Activated CD8-positive, alpha-beta memory T cell treated with anti-CD3 and anti-CD28 coated beads, Interleukin-2, amount 50 U/mL, for 1 hour (primary cell): ENCODE measurements around the gene RGS1.
A peak's percentile ranks its signal among the peaks of the same experiment; 100 is the strongest.

Experiments used
- DNase-seq: peaks from one replicate; pipeline ENCODE4 v3.0.0-alpha.2; 2020; ENCODE audit errors: extremely low read depth

RGS1 gene, protein sequence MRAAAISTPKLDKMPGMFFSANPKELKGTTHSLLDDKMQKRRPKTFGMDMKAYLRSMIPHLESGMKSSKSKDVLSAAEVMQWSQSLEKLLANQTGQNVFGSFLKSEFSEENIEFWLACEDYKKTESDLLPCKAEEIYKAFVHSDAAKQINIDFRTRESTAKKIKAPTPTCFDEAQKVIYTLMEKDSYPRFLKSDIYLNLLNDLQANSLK

DNA sequence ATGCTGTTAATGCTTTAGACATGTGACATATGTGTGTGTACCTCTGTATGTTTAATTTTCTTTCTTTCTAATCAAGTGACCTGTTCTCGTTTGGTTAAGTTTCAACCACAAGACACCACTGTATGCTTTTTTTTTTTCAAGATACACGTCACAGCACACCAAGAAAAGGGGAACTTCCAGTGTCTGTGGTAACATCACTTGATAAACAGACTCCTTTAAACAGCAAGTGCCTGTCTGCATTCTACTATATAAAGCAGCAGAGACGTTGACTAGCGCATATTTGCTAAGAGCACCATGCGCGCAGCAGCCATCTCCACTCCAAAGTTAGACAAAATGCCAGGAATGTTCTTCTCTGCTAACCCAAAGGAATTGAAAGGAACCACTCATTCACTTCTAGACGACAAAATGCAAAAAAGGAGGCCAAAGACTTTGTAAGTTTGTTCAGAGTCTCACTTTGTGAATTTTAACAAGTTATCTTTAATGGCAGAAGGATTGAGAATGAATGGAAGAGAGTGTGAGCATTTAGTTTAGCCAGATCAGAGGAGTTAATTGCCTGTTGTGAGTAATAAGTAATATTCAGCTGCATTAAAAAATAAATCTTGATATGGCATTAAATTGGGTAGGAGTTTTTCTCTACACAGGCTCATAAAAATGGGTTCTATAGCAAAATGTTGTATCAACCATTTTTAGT, at the start of gene RGS1:
TSS of gene RGS1 (plus strand) at position 275 of the 691 bp plus-strand sequence. CDS start at position 295, 20 bp downstream.
- DNase-seq: no peak

DNA sequence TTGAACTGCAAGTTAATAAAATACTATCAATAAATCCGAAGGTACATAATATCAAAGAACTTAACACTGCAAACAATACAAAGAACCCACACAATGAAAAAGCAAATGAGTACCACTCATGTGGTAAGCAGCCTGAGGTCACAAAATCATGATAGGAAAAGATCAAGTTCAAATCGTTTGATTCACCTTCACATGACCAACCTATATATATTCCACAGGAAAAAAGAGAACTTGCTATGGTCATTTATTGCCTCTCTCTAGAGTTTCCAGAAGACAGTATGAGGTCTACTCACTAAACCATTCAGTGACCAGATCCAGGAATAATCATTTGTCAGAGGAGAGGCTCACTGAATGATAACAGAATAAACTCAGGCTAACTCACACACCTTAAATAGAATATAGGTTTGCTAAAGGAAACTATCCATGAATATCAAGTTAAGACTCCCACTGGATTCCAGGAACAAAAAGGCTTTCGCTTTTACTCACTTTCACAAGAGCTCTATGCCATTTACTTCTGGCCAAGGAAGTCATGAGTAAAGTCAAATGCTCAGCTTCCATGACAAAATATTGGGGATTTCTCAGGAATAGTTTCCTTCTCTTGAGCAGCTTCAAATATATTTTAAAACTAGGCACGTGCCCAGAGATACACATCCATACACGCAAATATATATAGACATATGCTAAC, 48.3 kb upstream of the RGS1 start:
- DNase-seq: no peak

DNA sequence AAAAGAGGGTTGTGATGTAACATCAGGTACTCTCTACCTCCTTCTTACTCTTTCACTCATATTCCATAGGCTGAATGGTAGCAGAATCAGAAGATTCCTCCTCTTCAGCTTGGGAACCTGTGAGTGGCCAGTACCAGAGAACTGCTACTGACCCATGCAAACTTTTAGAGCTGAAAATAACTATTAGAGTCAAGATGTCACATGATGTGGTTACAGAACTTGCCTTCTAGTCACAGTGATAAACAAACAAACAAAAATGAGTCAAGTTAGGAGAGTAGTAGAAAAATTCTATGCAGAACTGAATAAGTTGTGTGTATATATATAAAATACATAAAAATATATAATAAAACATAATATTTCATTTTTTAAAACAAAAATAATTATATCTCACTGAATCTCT, 47.6 kb upstream of the RGS1 start:
- DNase-seq: no peak

DNA sequence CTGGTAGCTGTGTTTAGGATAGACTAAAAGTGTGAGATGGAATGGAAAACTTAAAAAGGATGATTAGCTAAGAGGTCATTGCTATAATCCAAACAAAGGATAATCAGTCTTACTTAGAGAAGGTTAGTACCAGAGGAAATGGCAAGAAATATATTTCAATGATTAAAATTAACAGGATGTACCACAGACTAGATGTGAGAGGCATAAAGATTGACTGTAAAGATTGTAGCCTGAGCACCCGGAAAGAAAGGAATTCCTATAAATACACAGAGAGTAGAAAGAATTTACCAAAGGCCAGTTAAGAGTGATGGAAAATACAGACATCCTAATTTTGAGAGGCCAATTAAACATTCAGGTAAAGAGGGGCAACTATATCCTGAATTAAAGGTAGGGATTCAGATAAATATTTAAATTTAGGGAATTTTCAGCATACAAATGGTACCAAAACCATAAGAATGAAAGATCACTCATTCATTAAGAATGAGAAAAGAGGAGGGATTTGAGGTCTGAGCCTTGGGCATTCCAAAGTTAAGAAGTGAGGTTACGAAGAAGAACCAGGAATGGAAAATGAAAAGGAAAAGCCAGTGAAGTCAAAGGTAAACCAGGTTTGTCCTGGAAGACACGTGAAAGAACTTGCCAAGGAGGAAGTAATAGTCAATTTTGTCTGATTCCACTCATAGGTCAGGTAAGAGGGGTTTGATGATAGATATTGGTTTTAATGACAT, 46.4 kb upstream of the RGS1 start:
- DNase-seq: no peak

DNA sequence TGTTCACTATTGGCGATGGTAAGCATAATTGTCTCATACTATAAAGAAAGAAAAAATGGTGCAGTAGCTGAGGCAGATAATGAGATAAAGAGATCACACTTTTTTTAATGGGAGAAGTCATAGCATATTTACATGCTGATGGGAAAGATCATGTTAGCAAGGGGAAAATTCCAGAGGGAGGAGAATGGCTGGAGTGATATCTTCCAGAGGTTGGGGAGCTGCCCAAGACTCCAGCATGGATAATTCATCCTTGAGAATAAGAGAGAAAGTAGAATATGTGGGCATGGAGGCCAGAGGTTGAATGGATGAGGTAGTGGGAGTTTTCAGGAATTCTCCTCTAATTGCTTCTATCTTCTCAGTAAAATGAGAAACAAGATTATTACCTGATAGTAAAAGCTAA, 45.8 kb upstream of the RGS1 start:
- DNase-seq: no peak

DNA sequence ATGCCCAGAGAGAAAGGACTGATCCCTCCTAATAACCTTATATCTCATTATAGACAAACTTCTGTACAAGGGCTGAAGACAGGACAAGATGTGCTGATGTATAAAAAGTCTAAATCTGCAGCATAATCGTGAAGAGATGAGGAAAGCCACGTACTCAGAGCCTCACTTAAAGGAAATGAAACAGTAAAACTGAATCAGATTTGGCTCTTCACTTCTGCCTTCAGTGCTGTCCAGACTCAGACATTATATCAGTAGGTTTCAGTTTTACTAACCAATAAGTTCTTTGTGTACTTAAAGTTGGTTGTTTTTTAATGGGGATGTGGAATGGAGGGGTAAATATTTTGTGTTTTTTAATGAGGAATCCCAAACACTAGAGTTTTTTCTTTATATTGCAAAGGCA, 45.3 kb upstream of the RGS1 start:
- no peak for DNase-seq

DNA sequence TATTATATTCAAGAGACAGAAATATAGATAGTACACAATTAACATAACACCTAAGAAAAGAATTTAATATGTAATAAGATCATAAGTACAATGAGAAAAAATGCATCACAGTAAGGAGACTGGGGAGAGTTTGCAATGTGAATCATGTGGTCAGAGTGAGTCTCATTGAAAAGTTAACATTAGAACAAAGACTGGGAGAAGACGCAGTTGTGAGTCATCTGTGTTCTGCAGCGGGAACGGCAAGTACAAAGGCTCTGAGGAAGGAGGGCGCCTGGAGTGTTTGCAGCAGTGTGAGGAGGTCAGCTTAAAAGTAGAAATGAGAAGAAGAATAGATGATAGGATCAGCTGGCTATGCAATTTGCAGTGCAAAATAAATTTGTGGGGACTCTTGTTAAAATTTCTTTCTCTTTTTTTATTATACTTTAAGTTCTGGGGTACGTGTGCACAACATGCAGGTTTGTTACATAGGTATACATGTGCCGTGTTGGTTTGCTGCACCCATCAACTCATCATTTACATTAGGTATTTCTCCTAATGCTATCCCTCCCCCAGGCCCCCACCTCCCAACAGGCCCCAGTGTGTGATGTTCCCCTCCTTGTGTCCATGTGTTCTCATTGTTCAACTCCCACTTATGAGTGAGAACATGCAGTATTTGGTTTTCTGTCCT, 44.4 kb upstream of the RGS1 start:
- DNase-seq: peak; percentile 48

DNA sequence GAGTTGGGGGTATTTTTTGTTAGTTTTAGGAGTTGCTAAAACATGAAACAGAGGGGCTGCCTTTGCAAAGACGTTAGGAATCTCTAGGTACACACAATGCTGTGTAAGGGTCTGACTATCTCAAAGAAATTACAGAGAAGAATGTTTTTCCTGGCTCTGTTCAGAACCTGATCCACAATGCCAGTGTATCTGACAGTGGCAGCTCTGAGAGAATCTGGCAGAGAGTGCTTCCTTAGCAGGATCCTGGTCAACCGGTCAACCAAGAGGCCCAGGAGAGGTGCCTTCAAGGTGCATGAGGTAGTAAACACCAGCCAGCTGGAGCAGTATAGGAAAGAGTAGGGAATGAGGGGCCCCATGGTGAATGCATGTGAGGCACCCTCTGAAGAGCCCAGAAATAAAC, 40.9 kb upstream of the RGS1 start:
- no peak for DNase-seq

DNA sequence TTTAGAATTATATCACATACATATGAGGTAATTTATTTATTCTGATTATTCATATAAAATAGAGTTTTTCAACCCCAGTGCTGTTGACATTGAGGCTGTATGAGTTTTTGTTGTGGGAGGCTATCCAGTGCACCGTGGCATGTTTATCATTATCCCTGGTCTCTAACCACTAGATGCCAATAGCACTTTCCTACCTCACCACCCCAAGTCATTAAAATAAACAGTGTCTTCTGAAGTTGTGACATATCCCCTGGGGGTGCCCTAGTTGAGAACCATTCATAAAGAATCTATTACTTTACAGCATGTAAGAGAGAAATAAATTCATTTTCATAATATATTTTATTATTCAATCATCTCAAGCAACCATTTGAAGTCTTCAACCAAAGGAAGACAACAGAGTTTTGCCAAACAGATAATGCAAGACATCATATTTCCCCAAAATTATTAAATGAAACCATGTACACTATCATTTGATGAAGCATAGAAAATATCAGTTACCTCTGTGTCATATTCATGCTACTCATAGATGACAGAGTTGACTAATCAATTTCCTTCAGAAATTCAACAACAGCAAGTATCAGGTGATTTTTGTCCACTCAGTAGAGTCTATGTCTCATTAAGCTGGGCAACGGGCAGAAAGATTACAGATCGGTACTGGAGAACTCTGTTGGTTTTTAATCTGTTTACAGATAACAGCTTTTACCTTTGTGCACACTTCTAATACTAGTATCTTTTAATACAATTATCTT, 39.5 kb upstream of the RGS1 start:
- no peak for DNase-seq

DNA sequence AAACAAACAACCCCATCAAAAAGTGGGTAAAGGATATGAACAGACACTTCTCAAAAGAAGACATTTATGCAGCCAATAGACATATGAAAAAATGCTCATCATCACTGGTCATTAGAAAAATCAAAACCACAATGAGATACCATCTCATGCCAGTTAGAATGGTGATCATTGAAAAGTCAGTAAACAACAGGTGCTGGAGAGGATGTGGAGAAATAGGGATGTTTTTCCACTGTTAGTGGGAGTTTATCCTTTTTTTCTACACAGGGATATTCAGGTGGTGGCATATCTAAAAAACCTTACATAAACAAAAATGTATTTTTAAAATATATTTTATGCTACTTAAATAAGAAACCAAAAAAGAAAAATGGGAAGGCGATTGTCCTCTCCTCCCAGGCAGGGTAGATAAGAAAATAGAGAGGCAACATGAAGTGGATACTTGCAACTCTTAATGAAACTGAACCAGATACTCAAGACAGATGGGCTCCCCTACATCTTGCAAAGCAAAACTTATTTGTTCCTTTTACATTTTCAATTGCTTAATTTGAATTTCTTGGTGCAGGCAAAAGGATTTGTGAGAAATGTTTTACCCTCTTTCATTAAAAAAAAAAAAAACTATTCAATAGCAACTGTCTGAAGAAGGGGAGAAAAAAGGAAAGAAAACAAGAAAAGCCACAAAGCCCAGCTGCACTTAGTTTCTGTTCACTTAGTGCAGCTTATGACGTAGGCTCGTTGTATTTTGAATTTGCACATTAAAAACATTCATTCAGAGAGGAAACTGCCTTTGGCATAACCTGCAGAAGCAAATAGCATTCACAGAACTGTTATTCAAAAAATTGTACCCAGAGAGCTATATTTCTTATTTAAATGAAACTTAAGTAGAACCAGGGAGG, 36.9 kb upstream of the RGS1 start:
- DNase-seq: peak; percentile 13

DNA sequence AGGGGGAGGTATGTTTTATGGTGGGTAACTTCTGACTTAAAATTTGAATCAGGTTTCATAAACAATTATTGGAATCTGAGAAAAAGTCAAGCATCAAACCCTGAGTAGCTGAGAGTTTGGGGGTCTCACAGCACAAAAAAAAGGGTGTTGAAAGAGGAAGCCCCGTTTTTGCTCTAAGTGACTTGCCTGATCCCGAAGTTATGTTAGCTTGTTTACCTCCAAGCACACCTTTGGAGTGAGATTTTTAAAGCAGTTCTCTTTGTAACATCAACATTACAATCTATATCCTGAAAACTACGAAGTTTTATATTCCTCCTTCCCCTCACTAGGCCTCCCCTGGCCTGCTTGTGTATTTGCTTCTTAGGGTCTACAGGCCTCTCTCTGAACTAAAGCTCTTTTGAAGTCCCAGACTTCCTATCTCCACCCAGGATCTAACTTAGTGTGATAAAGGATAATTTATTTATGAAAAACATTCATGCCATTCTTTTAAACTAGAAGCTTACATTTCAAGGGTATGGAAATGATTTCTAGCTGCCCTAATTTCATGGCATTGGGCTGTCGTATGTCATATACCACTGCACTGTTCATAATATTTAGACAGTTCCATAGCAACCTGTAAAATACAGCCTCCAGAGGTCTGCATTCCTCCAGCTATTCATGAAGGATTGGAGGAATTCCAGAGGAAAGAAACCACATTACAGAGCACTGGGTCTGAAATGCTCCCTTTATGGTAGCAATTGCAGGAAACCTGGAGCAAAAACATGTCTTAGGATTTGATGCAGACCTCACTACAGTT, 36.1 kb upstream of the RGS1 start:
- no peak for DNase-seq

DNA sequence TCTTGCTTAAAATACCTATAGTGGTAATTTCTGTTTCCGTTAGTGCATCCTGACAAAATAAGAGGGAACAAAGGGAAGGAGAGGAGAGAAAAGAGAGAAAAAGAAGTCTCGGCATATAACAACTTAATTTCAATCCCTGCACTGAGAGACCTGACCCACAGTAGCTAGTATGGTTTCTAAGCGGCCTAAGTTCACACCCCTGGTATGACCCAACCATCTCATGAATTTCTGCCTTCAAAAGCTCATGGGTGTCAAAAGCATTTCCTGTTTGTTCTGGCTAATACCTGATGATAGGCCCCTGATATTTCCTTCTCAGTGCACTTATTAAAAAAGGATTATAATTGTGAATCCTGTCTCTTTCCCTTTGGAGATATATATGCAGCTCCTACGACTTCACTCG, 32.1 kb upstream of the RGS1 start:
- no peak for DNase-seq

DNA sequence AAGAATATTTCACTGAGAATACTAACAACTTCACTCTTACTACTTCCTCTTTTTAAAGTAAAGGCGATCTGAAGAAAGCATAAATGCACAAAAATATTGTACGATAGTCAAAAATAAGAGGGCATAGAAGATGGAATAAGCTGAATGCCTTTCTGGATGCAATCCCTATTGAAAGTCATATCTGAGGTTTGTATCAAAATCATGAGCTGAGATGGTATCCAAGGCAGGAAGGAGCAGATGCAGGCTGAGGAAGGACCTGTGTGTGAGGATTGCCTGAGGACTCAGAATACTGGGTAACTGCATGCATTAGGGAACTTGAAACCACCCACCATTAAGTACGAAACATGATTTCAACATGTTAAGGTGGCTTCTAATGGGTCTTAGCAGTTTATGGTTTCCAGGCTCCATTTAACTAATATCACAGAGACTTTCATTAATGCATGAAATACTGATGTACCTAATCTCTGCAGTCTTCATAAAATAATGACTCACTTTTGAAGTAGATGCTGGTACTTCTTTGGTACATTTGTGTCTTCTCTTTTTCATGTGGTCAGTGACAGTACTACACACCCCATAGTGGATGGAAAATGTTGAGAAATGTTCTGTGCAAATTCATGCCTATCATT, 29.6 kb upstream of the RGS1 start:
- DNase-seq: no peak

DNA sequence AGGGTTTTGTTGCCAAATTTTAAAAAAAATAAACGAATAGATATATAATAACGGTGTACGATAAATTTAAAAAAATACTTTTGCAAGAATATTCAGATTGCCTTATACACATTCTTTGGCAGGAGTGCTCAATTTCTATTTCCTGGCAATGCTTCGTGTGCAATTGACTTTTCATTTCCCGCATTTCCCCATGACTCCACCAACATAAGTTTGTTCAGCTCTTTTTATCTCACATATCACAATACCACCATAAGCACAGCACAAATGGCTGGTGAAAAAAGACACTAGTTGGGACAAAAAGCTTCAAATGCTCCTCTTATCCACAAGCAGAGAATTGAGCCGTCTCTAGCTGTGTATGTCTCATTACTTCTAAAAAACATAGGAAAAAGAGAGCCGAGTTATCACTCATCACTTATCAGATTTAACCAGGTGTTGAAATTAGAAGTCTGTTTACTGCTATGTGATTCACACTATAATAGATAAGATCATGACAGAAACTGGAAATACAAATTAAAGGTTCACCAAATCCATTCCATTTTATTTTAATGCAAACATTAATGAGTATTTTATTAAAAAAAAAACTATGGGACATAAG, 28.9 kb upstream of the RGS1 start:
- DNase-seq: no peak

DNA sequence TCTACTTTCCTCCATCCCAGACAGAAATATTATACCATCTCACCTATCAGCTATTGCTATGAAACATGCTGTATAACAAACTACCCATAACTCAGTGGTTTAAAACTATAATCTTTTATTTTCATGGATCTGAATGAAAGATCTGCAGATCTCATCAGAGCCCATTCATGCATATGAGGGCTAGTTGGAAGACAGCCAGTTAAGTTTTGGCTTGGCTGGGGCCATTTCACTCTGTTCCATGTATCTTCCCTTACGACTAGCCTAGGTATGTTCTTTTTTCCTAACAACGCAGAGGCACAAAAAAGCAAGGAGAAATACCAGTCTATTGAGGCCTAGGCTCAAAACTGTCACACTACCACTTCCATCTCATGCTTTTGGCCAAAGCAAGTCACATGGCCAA, 28.1 kb upstream of the RGS1 start:
- DNase-seq: no peak

DNA sequence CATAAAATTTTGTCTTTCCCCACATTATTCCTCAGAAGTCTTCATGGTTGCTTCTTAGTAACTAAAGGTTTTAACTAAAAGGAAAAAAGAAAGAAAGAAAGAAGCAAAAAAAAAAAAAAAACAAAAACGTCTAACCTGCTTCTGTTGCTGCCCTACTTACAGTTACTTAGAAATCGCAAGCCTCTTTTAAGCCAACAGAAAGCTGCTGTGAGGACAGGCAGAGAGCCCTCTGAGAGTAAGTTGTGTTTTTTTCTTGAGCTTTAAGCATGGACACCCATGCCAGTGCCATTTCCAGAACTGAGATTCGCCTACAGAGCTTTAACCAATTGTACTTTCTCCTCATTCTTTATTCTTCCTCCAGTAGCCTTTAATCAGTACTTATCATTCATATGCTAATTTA, 25.6 kb upstream of the RGS1 start:
- no peak for DNase-seq

DNA sequence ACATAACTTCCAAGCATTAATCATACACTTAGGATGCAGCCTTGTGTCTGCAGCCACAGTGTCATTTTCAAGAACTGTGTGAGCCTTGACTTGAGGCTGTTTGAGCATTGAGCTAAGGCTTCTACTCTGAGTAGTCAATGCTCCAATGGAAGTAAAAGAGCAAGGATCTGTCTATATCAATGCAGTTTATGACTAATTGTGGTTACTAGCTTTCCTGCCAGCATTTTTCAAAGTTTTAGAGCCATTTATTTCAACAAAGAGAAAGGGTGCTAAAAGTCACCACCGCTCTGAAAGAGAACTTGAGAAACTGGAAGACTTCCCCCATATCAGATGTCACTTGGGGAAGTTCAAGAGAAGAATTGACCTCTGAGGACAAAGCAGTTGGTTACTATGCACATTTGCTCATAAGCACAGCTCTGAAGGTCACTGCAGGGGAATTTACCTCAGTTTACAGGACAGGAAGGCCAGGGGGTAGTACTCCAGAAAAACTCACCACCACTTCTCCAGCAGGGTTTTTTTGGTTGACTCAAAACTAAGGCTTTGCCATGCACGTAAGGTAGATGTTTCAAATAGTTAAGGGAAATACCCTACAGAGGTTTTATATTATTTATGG, 24.5 kb upstream of the RGS1 start:
- DNase-seq: no peak

DNA sequence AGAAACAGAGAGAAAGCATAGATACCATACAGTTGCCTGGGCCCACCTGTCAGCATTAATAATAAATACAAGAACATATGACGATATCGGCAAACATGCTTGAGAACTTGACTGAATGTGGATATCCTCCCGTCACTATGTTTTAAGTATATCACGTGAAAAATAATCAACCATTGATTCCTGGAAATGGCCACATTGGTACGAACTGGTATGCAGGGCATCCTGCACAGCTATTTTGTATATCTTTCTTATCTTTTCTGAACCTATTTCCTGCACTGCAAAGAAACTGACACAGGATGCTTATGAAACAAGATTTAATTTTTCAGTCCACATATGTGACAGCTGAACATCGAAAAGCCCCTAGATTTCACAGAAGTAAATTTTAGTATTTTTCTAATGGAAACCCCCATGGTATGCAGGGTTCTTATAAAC, 22.8 kb upstream of the RGS1 start:
- DNase-seq: no peak
